GM18499 (cell line): ENCODE results near the gene TUBA8.
"Not testable (repeated sequence)": the region's sequence is repeated elsewhere in the genome, so short reads cannot be mapped to it uniquely, and the experiment has no call there.

Experiments used
- ATAC-seq: cut with Tn5 transposase; IDR thresholded peaks from one replicate; pipeline ENCODE4 v1.9.1; 2021; ENCODE audit warnings: moderate number of reproducible peaks; ENCODE audit not compliant: insufficient read depth, unreplicated experiment

The TUBA8 gene

DNA sequence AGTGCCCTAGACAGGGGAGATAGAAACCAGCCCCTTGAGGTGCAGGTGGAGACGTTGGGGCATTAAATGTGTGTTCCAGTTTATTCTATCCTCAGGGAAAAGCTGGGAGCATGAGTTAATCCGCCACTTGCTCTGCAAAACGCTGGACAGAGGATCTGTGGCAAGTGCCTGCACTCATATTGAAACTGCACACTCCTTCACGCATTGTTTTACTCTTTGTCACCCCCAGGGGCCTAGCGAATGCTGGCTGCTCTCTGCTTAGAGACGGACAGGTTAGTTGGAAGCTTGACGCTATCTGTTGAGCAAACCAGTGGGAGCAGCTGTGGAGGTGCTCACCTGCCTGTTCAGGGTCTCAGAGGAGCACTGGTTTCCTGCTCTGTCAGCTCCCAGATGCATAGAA is 53.2 kb downstream of the TUBA8 start:
- not testable (repeated sequence) for ATAC-seq

DNA sequence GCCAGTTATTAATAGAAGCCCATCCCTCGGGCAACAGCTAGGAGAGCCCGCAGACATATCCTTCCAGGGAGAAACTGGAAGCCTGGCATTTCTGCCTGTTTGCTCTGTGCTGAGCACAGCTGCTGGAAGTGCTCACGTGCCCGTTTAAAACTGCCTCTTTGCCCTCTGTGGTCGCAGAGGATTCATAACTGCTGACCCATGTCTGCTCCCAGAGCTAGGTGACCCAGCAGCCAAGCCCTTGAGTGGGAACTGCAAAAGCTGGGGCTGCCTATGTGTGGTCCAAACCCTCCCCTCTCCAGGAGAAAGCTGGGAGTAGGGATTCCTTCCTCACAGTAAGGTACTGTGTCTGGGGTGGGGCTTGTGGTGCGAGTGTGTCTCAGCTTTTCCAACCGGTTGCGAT is 54.0 kb downstream of the TUBA8 start:
- ATAC-seq, result not testable (repeated sequence)

DNA sequence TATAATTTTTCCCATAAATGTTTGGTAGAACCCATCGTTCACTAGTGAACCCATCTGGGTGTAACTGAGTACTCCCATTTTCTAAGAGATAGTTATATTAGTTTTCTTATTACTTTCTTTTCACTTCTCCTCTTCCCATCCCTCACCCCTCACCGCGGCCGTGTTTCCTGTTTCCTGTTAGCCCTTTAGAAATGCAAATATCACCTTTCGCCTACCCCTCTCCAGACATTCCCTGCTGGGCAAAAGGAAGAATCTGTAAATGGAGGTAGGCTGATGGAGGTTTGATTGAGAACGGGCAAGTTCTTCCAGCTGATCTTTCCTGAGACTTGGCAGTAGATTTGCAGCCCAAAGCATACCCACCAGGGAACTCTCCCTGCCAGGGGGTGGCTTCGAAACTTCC is 54.7 kb downstream of the TUBA8 start:
- not testable (repeated sequence) for ATAC-seq

DNA sequence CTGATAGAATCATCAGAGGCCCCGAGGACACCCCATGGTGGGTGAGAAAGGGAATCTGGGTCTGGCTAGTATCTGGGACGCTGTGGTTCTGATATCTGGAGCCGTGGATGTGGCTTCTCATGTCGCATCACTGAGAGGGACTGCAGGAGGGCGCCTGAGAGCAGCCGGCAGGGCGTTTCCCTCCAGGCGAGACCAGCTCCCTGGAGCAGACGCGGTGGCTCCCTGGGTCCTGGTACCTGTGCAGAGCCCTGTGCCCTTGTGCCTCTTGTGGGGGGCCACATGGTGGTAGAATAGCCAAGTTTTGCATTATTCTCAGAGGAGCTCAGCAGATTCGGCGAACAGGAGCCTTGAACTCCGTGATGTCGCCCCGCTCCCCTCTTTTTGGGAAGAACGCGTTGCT is 59.7 kb downstream of the TUBA8 start:
- not testable (repeated sequence) for ATAC-seq

DNA sequence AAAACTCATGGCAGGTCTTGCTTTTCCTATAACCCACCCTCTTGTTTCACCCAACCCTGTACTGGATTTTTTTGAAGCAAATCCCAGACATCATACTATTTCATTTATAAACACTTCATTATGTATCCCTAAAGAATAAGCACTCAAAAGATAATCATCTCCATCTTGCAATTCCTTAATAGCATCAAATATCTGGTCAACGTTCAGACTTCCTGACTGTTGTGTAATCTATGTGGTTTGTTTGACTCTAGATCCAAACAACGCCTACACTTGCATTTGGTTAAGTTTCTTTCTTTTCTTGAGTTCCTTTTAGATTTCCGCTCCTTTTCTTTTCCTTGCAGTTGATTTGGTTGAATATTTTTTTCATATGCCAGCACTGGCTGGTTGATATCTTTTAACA is 61.6 kb downstream of the TUBA8 start:
- ATAC-seq, result not testable (repeated sequence)

DNA sequence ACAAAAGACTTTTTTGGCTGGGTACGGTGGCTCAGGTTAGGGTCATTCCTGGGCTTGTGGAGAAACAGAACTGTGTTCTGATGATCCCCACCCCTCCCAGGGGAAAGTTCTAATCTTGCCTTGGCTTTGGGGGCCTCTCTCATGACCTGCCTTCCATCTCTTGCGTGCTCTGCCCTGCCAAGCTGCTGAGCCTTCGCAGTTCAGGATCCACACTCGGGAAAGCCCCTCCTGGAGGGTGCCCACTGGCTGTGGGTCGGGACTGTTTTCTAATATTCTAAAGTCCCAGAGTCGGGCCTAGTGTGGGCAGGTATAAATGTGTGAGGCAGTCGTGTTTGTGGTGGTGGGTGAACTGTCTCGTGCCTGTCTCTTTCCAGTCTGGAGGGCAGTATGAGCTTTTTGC is 62.2 kb downstream of the TUBA8 start:
- not testable (repeated sequence) for ATAC-seq

DNA sequence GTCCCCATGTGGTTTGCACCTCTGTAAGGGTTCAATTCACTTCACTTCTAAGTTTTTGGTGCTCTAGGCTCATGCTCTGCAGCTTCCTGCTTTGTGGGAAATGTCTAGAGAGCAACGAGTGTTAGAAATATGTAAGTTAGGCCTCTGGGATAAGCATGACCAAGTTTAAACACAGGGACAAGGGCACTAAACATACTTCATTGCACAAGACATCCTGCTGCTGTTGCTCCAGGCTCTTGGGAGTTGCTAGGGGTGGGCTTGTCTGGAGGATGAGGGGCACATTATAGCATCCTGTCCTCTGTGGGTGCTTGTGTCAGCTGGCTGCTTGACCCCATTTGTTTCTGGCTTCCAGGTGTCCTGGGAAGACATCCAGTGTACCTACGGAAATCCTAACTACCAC is 62.8 kb downstream of the TUBA8 start:
- ATAC-seq, result not testable (repeated sequence)
